NCI-H1105 treated with DMSO at 0.1 percent for 48 hours (cell line): ENCODE measurements around the gene SSX4B.
"Not testable (repeated sequence)": the region's sequence is repeated elsewhere in the genome, so short reads cannot be mapped to it uniquely, and the experiment has no call there.

Source experiments
- DNase-seq: peaks from one replicate; lab custom pipeline; 2025; lab: John Stamatoyannopoulos, UW

Gene SSX4B

GRCh38 chrX:48411860-48412259 is at the start of gene SSX4B:
TSS of gene SSX4B (minus strand) at chrX:48411960. CDS start at chrX:48411372, 588 bp downstream.
- DNase-seq: not testable (repeated sequence)

GRCh38 chrX:48460606-48461005 is 48.8 kb upstream of the SSX4B start:
- no peak for DNase-seq

GRCh38 chrX:48460031-48460430 is 48.3 kb upstream of the SSX4B start:
- DNase-seq: no peak

- no peak for DNase-seq
Observed at GRCh38 chrX:48459483-48459882, 47.7 kb upstream of the SSX4B start.

- no peak for DNase-seq
Observed at GRCh38 chrX:48458711-48459110, 47.0 kb upstream of the SSX4B start.

GRCh38 chrX:48456628-48457331 is 45.0 kb upstream of the SSX4B start:
- DNase-seq: no peak

GRCh38 chrX:48451708-48452107 is 39.9 kb upstream of the SSX4B start:
- DNase-seq: no peak

GRCh38 chrX:48450076-48450475 is 38.3 kb upstream of the SSX4B start:
- no peak for DNase-seq

GRCh38 chrX:48447201-48447600 is 35.4 kb upstream of the SSX4B start:
- not testable (repeated sequence) for DNase-seq

GRCh38 chrX:48433713-48434112 is 22.0 kb upstream of the SSX4B start:
- not testable (repeated sequence) for DNase-seq

GRCh38 chrX:48430166-48430565 is 18.4 kb upstream of the SSX4B start:
- DNase-seq: not testable (repeated sequence)

- not testable (repeated sequence) for DNase-seq
Observed at GRCh38 chrX:48429606-48430005, 17.8 kb upstream of the SSX4B start.

- DNase-seq: not testable (repeated sequence)
Observed at GRCh38 chrX:48427027-48427716, 15.4 kb upstream of the SSX4B start.

- not testable (repeated sequence) for DNase-seq
Observed at GRCh38 chrX:48397825-48398224, 13.9 kb downstream of the SSX4B start.

GRCh38 chrX:48396931-48397330 is 14.8 kb downstream of the SSX4B start:
- not testable (repeated sequence) for DNase-seq

- not testable (repeated sequence) for DNase-seq
Observed at GRCh38 chrX:48383239-48383638, 28.5 kb downstream of the SSX4B start, which contains the start of gene SSX4. TSS of gene SSX4 (plus strand) at chrX:48383539. CDS start at chrX:48384054, 515 bp downstream.

- not testable (repeated sequence) for DNase-seq
Observed at GRCh38 chrX:48370408-48370807, 41.4 kb downstream of the SSX4B start.

GRCh38 chrX:48367717-48368408 is 43.9 kb downstream of the SSX4B start:
- not testable (repeated sequence) for DNase-seq

- not testable (repeated sequence) for DNase-seq
Observed at GRCh38 chrX:48359281-48359680, 52.5 kb downstream of the SSX4B start.

- DNase-seq: no peak
Observed at GRCh38 chrX:48357681-48358080, 54.1 kb downstream of the SSX4B start.

GRCh38 chrX:48356315-48357094 is 55.3 kb downstream of the SSX4B start, which contains the start of gene SSX3:
TSS of gene SSX3 (minus strand) at chrX:48356703. CDS start at chrX:48355249, 1,454 bp downstream.
- DNase-seq: not testable (repeated sequence)
